Measurements from ENCODE around the gene PKIG. TPM values are rescaled to one million over a fixed set of nuclear protein-coding genes. Genes with fewer than 3 reads are reported as not detected.

Gene PKIG
- total and polyA plus RNA-seq, 2 of the 8 experiments (the other 6 are each of a cell fraction or from before 2014, with no cell fraction given) = 26.7 to 34.3 TPM

GRCh38 chr20:44646641-44647274 is 64.4 kb downstream of the PKIG start:
- no peak overlapping the region for H3K9ac ChIP-seq (replicated peaks in 1 of 4; ENCODE audit: extremely low read depth in 1 of 4, low read depth in 3 of 4, low read length in 3 of 4)
- peaks cover 0 to 7% (median 3%) of the 10 kb centered on the region in 4 experiments; a peak in 3 of 7 replicates for H3K27me3 ChIP-seq (replicated peaks in 1 of 4; ENCODE audit: control insufficient read depth in 3 of 4, extremely low read depth in 1 of 4, insufficient read depth in 3 of 4, low read length in 3 of 4)
- H3K4me3 ChIP-seq (ENCODE audit: extremely low read depth in 1 of 4, insufficient read depth in 2 of 4, low read depth in 3 of 4, low read length in 4 of 4) = no peak overlapping the region
- TF ChIP-seq KDM1A (IDR thresholded peaks at IDR 0.05; ENCODE audit: borderline replicate concordance, low read length) (0 out of 2 replicates have a peak, but pooled peaks have one; percentile 44), SIX5 (IDR thresholded peaks at IDR 0.05; ENCODE audit: low read depth, low read length) (no peak)
- H3K4me1 ChIP-seq (replicated peaks in 1 of 4; ENCODE audit: control insufficient read depth in 3 of 4, insufficient read depth in 4 of 4, low read length in 3 of 4) = peaks cover 17 to 45% (median 32%) of the 10 kb centered on the region in 4 experiments
- no peaks in the 10 kb centered on the region for H4K20me1 ChIP-seq (replicated peaks in 1 of 2; ENCODE audit: control insufficient read depth in 1 of 2, insufficient read depth in 2 of 2, low read length in 2 of 2)
- no peak overlapping the region for H2AK5ac ChIP-seq (ENCODE audit: low read depth, low read length)
- H3K56ac ChIP-seq (replicated peaks; ENCODE audit: insufficient read length, low read depth, low read length) = no peak overlapping the region
- no peak overlapping the region for H3K4ac ChIP-seq (replicated peaks; ENCODE audit: insufficient read length, low read depth, low read length)
- no peak overlapping the region for H4K8ac ChIP-seq (ENCODE audit: extremely low read depth, insufficient read depth, low read length)
- no peaks in the 10 kb centered on the region for H3K36me3 ChIP-seq (ENCODE audit: control insufficient read depth in 2 of 4, insufficient read depth in 4 of 4, low read length in 3 of 4)
- DNase-seq (ENCODE audit: low read depth in 1 of 2, low spot score in 2 of 2) (no peak), FAIRE-seq (no peak)
- H2BK20ac ChIP-seq (ENCODE audit: low read length) = 0 out of 2 replicates have a peak overlapping the region, but pooled peaks have one; percentile 80
- ChIA-PET POLR2A (ENCODE audit: partially characterized antibody) (interaction anchor here (0.6 to 1.2 kb wide), 3 partner anchors 10 to 59 kb away, joined by 3 read pairs; no protein-coding TSS in a partner anchor), CTCF (ENCODE audit: partially characterized antibody) (interaction anchor here (0.6 to 11.0 kb wide), 9 partner anchors 9 to 1778 kb away, joined by 3 to 83 read pairs (median 3); no protein-coding TSS in a partner anchor)
- H4K91ac ChIP-seq (replicated peaks; ENCODE audit: insufficient read length, low read length) = peak overlapping the region; percentile 45
- H2BK15ac ChIP-seq (ENCODE audit: low read length) = 0 out of 2 replicates have a peak overlapping the region, but pooled peaks have one; percentile 81
- 87% methylated on average over 10 of the region's 10 CpGs; no CpG with 5 or more reads in 1 of the 2 experiments for WGBS, 2 experiments (ENCODE audit: extremely low coverage in 1 of 2, insufficient coverage in 1 of 2, insufficient read length in 1 of 2, insufficient replicate concordance in 2 of 2, low coverage in 1 of 2, low lambda C conversion rate in 2 of 2, missing lambda C conversion rate in 1 of 2)
- H2BK12ac ChIP-seq (ENCODE audit: low read depth, low read length) = peak overlapping the region; percentile 75; the same call in 1 of the 2 replicates
- H3K79me1 ChIP-seq (ENCODE audit: low read depth, low read length) = 0 out of 2 replicates have a peak, but pooled peaks cover 2% of the 10 kb centered on the region
- peak overlapping the region; percentile 19 for H3K18ac ChIP-seq (ENCODE audit: extremely low read depth, low read length)
- H3K23me2 ChIP-seq (ENCODE audit: low read depth, low read length) = peaks cover 3% of the 10 kb centered on the region; the same call in 1 of the 2 replicates
- H2BK5ac ChIP-seq (ENCODE audit: low read depth, low read length) = peak overlapping the region; percentile 77; the same call in 1 of the 2 replicates
- no peak overlapping the region for H3K14ac ChIP-seq (ENCODE audit: insufficient read length)
- no peak overlapping the region; the same call in 1 of the 2 replicates for H3K27ac ChIP-seq (ENCODE audit: low read depth, low read length)
- H3K9me3 ChIP-seq (ENCODE audit: insufficient read depth in 2 of 2, low read depth in 1 of 2, low read length in 1 of 2) = no peaks in the 10 kb centered on the region
- no peak overlapping the region for H3K4me2 ChIP-seq (ENCODE audit: insufficient read depth in 1 of 2, low read depth in 2 of 2, low read length in 2 of 2)
- H4K5ac ChIP-seq (ENCODE audit: insufficient read length, low read depth, low read length) = no peak overlapping the region
- H2AFZ ChIP-seq (ENCODE audit: low read length) = no peak overlapping the region
- H3K23ac ChIP-seq (ENCODE audit: insufficient read length) = no peak overlapping the region
- no peaks in the 10 kb centered on the region for H3K79me2 ChIP-seq (ENCODE audit: control insufficient read depth in 1 of 2, insufficient read depth in 2 of 2, low read length in 2 of 2)
- peak overlapping the region; percentile 29 for H2BK120ac ChIP-seq (replicated peaks; ENCODE audit: low read depth, low read length)
